Neuronal stem cell (in vitro differentiated cells): ENCODE measurements around the gene MAPKAP1.

ENCODE experiments used
- DNase-seq: peaks from one replicate; pipeline ENCODE4 v3.0.0-alpha.2; 2013; ENCODE audit warnings: low spot score
- H2AFZ ChIP-seq: one replicate; pipeline ENCODE4 v1.6.1; 2013; ENCODE audit warnings: mild to moderate bottlenecking, low read length, inconsistent platforms
- H2AK5ac ChIP-seq: 2 replicates; pipeline ENCODE4 v1.6.1; 2013; ENCODE audit warnings: low read depth, mild to moderate bottlenecking, inconsistent platforms, low read length, moderate library complexity, mixed read lengths
- H2BK120ac ChIP-seq: 2 replicates; pipeline ENCODE4 v1.6.1; 2013; ENCODE audit warnings: low read depth, mild to moderate bottlenecking, inconsistent platforms, low read length, moderate library complexity, mixed read lengths
- H2BK12ac ChIP-seq: one replicate; pipeline ENCODE4 v1.6.1; 2013; ENCODE audit warnings: low read length, inconsistent platforms
- H2BK15ac ChIP-seq: 2 replicates; pipeline ENCODE4 v1.6.1; 2013; ENCODE audit warnings: mild to moderate bottlenecking, low read length, inconsistent platforms, mixed read lengths
- H2BK5ac ChIP-seq: one replicate; pipeline ENCODE4 v1.6.1; 2013; ENCODE audit warnings: inconsistent platforms, mild to moderate bottlenecking, low read length, moderate library complexity
- H3K14ac ChIP-seq: one replicate; pipeline ENCODE4 v1.6.1; 2013; ENCODE audit warnings: low read length, inconsistent platforms
- H3K18ac ChIP-seq: 2 replicates; pipeline ENCODE4 v1.6.1; 2013; ENCODE audit warnings: low read length, inconsistent platforms
- H3K23ac ChIP-seq: 2 replicates; pipeline ENCODE4 v1.6.1; 2013; ENCODE audit warnings: low read depth, mild to moderate bottlenecking, mixed read lengths, low read length, inconsistent platforms; ENCODE audit not compliant: poor library complexity
- H3K27ac ChIP-seq: replicated peaks from 3 replicates; pipeline ENCODE4 v1.5.1; 2013; ENCODE audit warnings: low read length, inconsistent platforms
- H3K27me3 ChIP-seq, 3 experiments: 2 replicates each; pipeline ENCODE4 v1.6.1; 2013; ENCODE audit warnings: low read length in 3 of 3, mild to moderate bottlenecking in 2 of 3, inconsistent platforms in 1 of 3, low read depth in 1 of 3, mixed read lengths in 1 of 3, moderate library complexity in 1 of 3; ENCODE audit not compliant: control insufficient read depth in 3 of 3, insufficient read depth in 3 of 3
- H3K36me3 ChIP-seq, 2 donors: replicated peaks in 1 of 2; 2 replicates each; pipeline ENCODE4 v1.6.1; 2013; ENCODE audit warnings: low read length in 2 of 2; ENCODE audit not compliant: control insufficient read depth in 2 of 2, insufficient read depth in 2 of 2
- H3K4ac ChIP-seq: 2 replicates; pipeline ENCODE4 v1.6.1; 2013; ENCODE audit warnings: inconsistent platforms, mild to moderate bottlenecking, low read length, moderate library complexity
- H3K4me1 ChIP-seq, 2 donors: 1 replicate in 1 of 2; 2 replicates in 1 of 2; pipeline ENCODE4 v1.6.1; 2013; ENCODE audit warnings: low read length in 2 of 2, low read depth in 1 of 2; ENCODE audit not compliant: control insufficient read depth in 2 of 2, insufficient read depth in 1 of 2
- H3K4me2 ChIP-seq: one replicate; pipeline ENCODE4 v1.6.1; 2013; ENCODE audit warnings: mild to moderate bottlenecking, low read length, inconsistent platforms; ENCODE audit not compliant: insufficient read depth, poor library complexity, severe bottlenecking
- H3K4me3 ChIP-seq, 2 donors: 2 replicates each; pipeline ENCODE4 v1.5.1; 2013; ENCODE audit warnings: low read length in 2 of 2, mild to moderate bottlenecking in 2 of 2, inconsistent platforms in 1 of 2, moderate library complexity in 1 of 2
- H3K79me1 ChIP-seq: one replicate; pipeline ENCODE4 v1.6.1; 2013; ENCODE audit warnings: low read depth, mild to moderate bottlenecking, inconsistent platforms, low read length, moderate library complexity
- H3K9ac ChIP-seq: one replicate; pipeline ENCODE4 v1.6.1; 2013; ENCODE audit warnings: mild to moderate bottlenecking, low read depth, low read length, inconsistent platforms; ENCODE audit not compliant: poor library complexity
- H3K9me3 ChIP-seq, 2 donors: replicated peaks in 1 of 2; 2 replicates each; pipeline versions ENCODE3 to v1.6.1; 2013; ENCODE audit warnings: low read length in 2 of 2, mild to moderate bottlenecking in 2 of 2, inconsistent platforms in 1 of 2, low read depth in 1 of 2, mixed read lengths in 1 of 2, moderate library complexity in 1 of 2; ENCODE audit not compliant: control insufficient read depth in 2 of 2, insufficient read depth in 1 of 2
- H4K8ac ChIP-seq: one replicate; pipeline ENCODE4 v1.6.1; 2013; ENCODE audit warnings: low read depth, mild to moderate bottlenecking, inconsistent platforms, low read length, moderate library complexity
- H4K91ac ChIP-seq: one replicate; pipeline ENCODE4 v1.6.1; 2013; ENCODE audit warnings: low read length, low read depth, mild to moderate bottlenecking, inconsistent platforms; ENCODE audit not compliant: poor library complexity
- WGBS, 2 donors: extraction: QIAGEN DNeasy Blood & Tissue Kit; methylation state at CpG; one replicate each; pipeline ENCODE4 v1.1.7; 2013; ENCODE audit warnings: missing lambda C conversion rate in 2 of 2, mixed read lengths in 1 of 2; ENCODE audit not compliant: insufficient read length in 2 of 2, insufficient replicate concordance in 1 of 2; ENCODE audit errors: extremely low coverage in 2 of 2; 5-methylcytosine and 5-hydroxymethylcytosine counted together

MAPKAP1 gene

GRCh38 chr9:125752070-125752628 is 45.1 kb upstream of the MAPKAP1 start:
- Histone ChIP-seq H4K8ac (no peak overlapping the region), H2AFZ (no peak overlapping the region), H3K4me2 (no peak overlapping the region), H3K4me3 (no peak overlapping the region), H3K27me3 (no peaks in the 10 kb centered on the region), H4K91ac (no peak overlapping the region), H3K18ac (no peak overlapping the region), H2BK12ac (no peak overlapping the region), H2BK120ac (no peak overlapping the region), H3K4me1 (peaks cover 8 to 32% of the 10 kb centered on the region in 2 donors), H2BK5ac (no peak overlapping the region), H3K9ac (no peak overlapping the region), H3K4ac (no peak overlapping the region), H3K23ac (no peak overlapping the region), H3K79me1 (peaks cover 6% of the 10 kb centered on the region), H3K9me3 (no peaks in the 10 kb centered on the region), H3K14ac (no peak overlapping the region), H3K36me3 (peaks cover 0 to 53% of the 10 kb centered on the region in 2 donors), H2BK15ac (no peak overlapping the region), H3K27ac (no peak overlapping the region), H2AK5ac (no peak overlapping the region)
- no CpG with 5 or more reads among the region's 3 CpGs for WGBS, 2 donors
- no peak for DNase-seq

- no peak overlapping the region for H2BK120ac ChIP-seq
- no peak overlapping the region for H3K9ac ChIP-seq
- H2AK5ac ChIP-seq = no peak overlapping the region
- H3K4ac ChIP-seq = no peak overlapping the region
- DNase-seq = peak; percentile 54
- no peak overlapping the region for H2BK12ac ChIP-seq
- H2BK15ac ChIP-seq = no peak overlapping the region
- H3K4me1 ChIP-seq = peaks cover 8 to 29% of the 10 kb centered on the region in 2 donors
- H3K4me2 ChIP-seq = no peak overlapping the region
- H3K27ac ChIP-seq = no peak overlapping the region
- no peak overlapping the region for H4K8ac ChIP-seq
- H3K36me3 ChIP-seq = peaks cover 0 to 43% of the 10 kb centered on the region in 2 donors
- no CpG with 5 or more reads among the region's 6 CpGs for WGBS, 2 donors
- no peak overlapping the region for H2AFZ ChIP-seq
- H3K79me1 ChIP-seq = peaks cover 6% of the 10 kb centered on the region
- no peak overlapping the region for H2BK5ac ChIP-seq
- H3K18ac ChIP-seq = no peak overlapping the region
- peak overlapping the region in 1 of 2 donors; percentile 93 for H3K4me3 ChIP-seq
- H3K27me3 ChIP-seq = no peaks in the 10 kb centered on the region
- no peaks in the 10 kb centered on the region for H3K9me3 ChIP-seq
- no peak overlapping the region for H3K23ac ChIP-seq
- H4K91ac ChIP-seq = no peak overlapping the region
- H3K14ac ChIP-seq = no peak overlapping the region
These were observed 43.6 kb upstream of the MAPKAP1 start for GRCh38 chr9:125750627-125751011.

GRCh38 chr9:125749951-125750626 is 43.1 kb upstream of the MAPKAP1 start:
- Histone ChIP-seq H3K27ac (no peak overlapping the region), H4K91ac (no peak overlapping the region), H3K4me3 (peak overlapping the region in 1 of 2 donors; percentile 93), H3K4me1 (peaks cover 8 to 25% of the 10 kb centered on the region in 2 donors), H2BK15ac (no peak overlapping the region), H3K4ac (no peak overlapping the region), H3K79me1 (peaks cover 6% of the 10 kb centered on the region), H2BK120ac (no peak overlapping the region), H3K9ac (no peak overlapping the region), H4K8ac (no peak overlapping the region), H3K9me3 (no peaks in the 10 kb centered on the region), H3K14ac (no peak overlapping the region), H2BK12ac (no peak overlapping the region), H3K23ac (no peak overlapping the region), H3K36me3 (peaks cover 0 to 43% of the 10 kb centered on the region in 2 donors), H3K4me2 (no peak overlapping the region), H2AFZ (no peak overlapping the region), H2BK5ac (no peak overlapping the region), H3K18ac (no peak overlapping the region), H3K27me3 (no peaks in the 10 kb centered on the region), H2AK5ac (no peak overlapping the region)
- no CpG with 5 or more reads among the region's 4 CpGs for WGBS, 2 donors
- peak; percentile 56 for DNase-seq

- no peak overlapping the region for H3K9ac ChIP-seq
- H3K27me3 ChIP-seq = no peaks in the 10 kb centered on the region
- no peak overlapping the region for H3K4ac ChIP-seq
- no peak overlapping the region for H3K14ac ChIP-seq
- H3K79me1 ChIP-seq = peaks cover 6% of the 10 kb centered on the region
- H2BK5ac ChIP-seq = no peak overlapping the region
- H2BK120ac ChIP-seq = no peak overlapping the region
- no peak overlapping the region for H2BK15ac ChIP-seq
- H3K23ac ChIP-seq = no peak overlapping the region
- no peak for DNase-seq
- peak overlapping the region in 1 of 2 donors; percentile 93 for H3K4me3 ChIP-seq
- H3K9me3 ChIP-seq = no peaks in the 10 kb centered on the region
- H2BK12ac ChIP-seq = no peak overlapping the region
- H3K18ac ChIP-seq = no peak overlapping the region
- peaks cover 0 to 39% of the 10 kb centered on the region in 2 donors for H3K36me3 ChIP-seq
- no peak overlapping the region for H2AK5ac ChIP-seq
- no CpG with 5 or more reads among the region's 4 CpGs for WGBS, 2 donors
- peak overlapping the region; percentile 33 for H3K4me2 ChIP-seq
- no peak overlapping the region for H2AFZ ChIP-seq
- H4K8ac ChIP-seq = no peak overlapping the region
- peaks cover 8 to 24% of the 10 kb centered on the region in 2 donors for H3K4me1 ChIP-seq
- H4K91ac ChIP-seq = no peak overlapping the region
- H3K27ac ChIP-seq = no peak overlapping the region
These were observed 42.4 kb upstream of the MAPKAP1 start for GRCh38 chr9:125749287-125749935.
